ENCODE measurements around the gene MAFG. TPM values are rescaled to one million over a fixed set of nuclear protein-coding genes. Genes with fewer than 3 reads are reported as not detected.

Gene MAFG
- total and polyA plus RNA-seq, 2 of the 13 experiments (the other 11 are each of a cell fraction or from before 2014, with no cell fraction given): 14.5 to 20.0 TPM

GRCh38 chr17:81870131-81870980, 57.2 kb downstream of the MAFG start (continued):
- TF ChIP-seq AHR (CRISPR knock-in tag; IDR thresholded peaks at IDR 0.05) (0 out of 2 replicates have a peak, but pooled peaks have one; percentile 20), LBX2 (CRISPR knock-in tag; IDR thresholded peaks at IDR 0.05; ENCODE audit: borderline replicate concordance) (no peak; the same call in 1 of the 2 replicates), BRD4 (CRISPR knock-in tag; IDR thresholded peaks at IDR 0.05) (peak; percentile 41; the same call in 1 of the 2 replicates), DRAP1 (CRISPR knock-in tag; IDR thresholded peaks at IDR 0.05) (peak; percentile 10; the same call in 1 of the 2 replicates), MXD4 (CRISPR knock-in tag; IDR thresholded peaks at IDR 0.05) (peak; percentile 56; the same call in 1 of the 2 replicates), ZIK1 (CRISPR knock-in tag; IDR thresholded peaks at IDR 0.05; ENCODE audit: borderline replicate concordance, low read depth) (0 out of 2 replicates have a peak, but pooled peaks have one; percentile 32), AKAP8 (CRISPR knock-in tag; IDR thresholded peaks at IDR 0.05) (peak; percentile 93; the same call in 1 of the 2 replicates), KAT7 (CRISPR knock-in tag; IDR thresholded peaks at IDR 0.05; ENCODE audit: borderline replicate concordance) (0 out of 2 replicates have a peak, but pooled peaks have one; percentile 35), ZFY (CRISPR knock-in tag; IDR thresholded peaks at IDR 0.05) (peak; percentile 58; the same call in 1 of the 2 replicates), NFKB2 (CRISPR knock-in tag; IDR thresholded peaks at IDR 0.05; ENCODE audit: borderline replicate concordance) (peak; percentile 69), NR2F1 (CRISPR knock-in tag; IDR thresholded peaks at IDR 0.05) (0 out of 4 replicates have a peak, but pooled peaks of 1 of the 2 experiments have one; percentile 14), KDM5B (CRISPR knock-in tag; IDR thresholded peaks at IDR 0.05; ENCODE audit: borderline replicate concordance) (peak; percentile 85; the same call in 1 of the 2 replicates), KDM1A (CRISPR knock-in tag; IDR thresholded peaks at IDR 0.05) (no peak)
- TF ChIP-seq, protein P1, sequence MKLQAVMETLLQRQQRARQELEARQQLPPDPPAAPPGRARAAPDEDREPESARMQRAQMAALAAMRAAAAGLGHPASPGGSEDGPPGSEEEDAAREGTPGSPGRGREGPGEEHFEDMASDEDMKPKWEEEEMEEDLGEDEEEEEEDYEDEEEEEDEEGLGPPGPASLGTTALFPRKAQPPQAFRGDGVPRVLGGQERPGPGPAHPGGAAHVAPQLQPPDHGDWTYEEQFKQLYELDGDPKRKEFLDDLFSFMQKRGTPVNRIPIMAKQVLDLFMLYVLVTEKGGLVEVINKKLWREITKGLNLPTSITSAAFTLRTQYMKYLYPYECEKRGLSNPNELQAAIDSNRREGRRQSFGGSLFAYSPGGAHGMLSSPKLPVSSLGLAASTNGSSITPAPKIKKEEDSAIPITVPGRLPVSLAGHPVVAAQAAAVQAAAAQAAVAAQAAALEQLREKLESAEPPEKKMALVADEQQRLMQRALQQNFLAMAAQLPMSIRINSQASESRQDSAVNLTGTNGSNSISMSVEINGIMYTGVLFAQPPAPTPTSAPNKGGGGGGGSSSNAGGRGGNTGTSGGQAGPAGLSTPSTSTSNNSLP (IDR thresholded peaks at IDR 0.05; ENCODE audit: low read depth, low read length): no peak
- TF ChIP-seq, protein P2, sequence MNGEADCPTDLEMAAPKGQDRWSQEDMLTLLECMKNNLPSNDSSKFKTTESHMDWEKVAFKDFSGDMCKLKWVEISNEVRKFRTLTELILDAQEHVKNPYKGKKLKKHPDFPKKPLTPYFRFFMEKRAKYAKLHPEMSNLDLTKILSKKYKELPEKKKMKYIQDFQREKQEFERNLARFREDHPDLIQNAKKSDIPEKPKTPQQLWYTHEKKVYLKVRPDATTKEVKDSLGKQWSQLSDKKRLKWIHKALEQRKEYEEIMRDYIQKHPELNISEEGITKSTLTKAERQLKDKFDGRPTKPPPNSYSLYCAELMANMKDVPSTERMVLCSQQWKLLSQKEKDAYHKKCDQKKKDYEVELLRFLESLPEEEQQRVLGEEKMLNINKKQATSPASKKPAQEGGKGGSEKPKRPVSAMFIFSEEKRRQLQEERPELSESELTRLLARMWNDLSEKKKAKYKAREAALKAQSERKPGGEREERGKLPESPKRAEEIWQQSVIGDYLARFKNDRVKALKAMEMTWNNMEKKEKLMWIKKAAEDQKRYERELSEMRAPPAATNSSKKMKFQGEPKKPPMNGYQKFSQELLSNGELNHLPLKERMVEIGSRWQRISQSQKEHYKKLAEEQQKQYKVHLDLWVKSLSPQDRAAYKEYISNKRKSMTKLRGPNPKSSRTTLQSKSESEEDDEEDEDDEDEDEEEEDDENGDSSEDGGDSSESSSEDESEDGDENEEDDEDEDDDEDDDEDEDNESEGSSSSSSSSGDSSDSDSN (CRISPR knock-in tag; IDR thresholded peaks at IDR 0.05): peak; percentile 11
- TF ChIP-seq, protein P3, sequence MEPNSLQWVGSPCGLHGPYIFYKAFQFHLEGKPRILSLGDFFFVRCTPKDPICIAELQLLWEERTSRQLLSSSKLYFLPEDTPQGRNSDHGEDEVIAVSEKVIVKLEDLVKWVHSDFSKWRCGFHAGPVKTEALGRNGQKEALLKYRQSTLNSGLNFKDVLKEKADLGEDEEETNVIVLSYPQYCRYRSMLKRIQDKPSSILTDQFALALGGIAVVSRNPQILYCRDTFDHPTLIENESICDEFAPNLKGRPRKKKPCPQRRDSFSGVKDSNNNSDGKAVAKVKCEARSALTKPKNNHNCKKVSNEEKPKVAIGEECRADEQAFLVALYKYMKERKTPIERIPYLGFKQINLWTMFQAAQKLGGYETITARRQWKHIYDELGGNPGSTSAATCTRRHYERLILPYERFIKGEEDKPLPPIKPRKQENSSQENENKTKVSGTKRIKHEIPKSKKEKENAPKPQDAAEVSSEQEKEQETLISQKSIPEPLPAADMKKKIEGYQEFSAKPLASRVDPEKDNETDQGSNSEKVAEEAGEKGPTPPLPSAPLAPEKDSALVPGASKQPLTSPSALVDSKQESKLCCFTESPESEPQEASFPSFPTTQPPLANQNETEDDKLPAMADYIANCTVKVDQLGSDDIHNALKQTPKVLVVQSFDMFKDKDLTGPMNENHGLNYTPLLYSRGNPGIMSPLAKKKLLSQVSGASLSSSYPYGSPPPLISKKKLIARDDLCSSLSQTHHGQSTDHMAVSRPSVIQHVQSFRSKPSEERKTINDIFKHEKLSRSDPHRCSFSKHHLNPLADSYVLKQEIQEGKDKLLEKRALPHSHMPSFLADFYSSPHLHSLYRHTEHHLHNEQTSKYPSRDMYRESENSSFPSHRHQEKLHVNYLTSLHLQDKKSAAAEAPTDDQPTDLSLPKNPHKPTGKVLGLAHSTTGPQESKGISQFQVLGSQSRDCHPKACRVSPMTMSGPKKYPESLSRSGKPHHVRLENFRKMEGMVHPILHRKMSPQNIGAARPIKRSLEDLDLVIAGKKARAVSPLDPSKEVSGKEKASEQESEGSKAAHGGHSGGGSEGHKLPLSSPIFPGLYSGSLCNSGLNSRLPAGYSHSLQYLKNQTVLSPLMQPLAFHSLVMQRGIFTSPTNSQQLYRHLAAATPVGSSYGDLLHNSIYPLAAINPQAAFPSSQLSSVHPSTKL (CRISPR knock-in tag; IDR thresholded peaks at IDR 0.05): 0 out of 2 replicates have a peak, but pooled peaks have one; percentile 0
- TF ChIP-seq, protein P4, sequence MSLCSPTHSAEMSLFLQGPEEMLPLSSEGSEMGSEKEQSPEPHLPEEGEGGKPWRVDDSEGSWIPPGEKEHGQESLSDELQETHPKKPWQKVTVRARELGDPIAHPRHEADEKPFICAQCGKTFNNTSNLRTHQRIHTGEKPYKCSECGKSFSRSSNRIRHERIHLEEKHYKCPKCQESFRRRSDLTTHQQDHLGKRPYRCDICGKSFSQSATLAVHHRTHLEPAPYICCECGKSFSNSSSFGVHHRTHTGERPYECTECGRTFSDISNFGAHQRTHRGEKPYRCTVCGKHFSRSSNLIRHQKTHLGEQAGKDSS (CRISPR knock-in tag; IDR thresholded peaks at IDR 0.05; ENCODE audit: borderline replicate concordance, low read depth): peak; percentile 68; the same call in 1 of the 2 replicates

Data from HepG2 (cell line).